PC-9 (cell line): ENCODE results near the gene TRIM61.

Source experiments
- CTCF ChIP-seq: fragments of 200-600 bp; sonication (generic); conservative IDR thresholded peaks from 2 replicates; pipeline ENCODE4 v1.6.1; 2017; ENCODE audit warnings: mixed run types, antibody characterized with exemption, mild to moderate bottlenecking, moderate library complexity
- EZH2 ChIP-seq: fragments of 200-600 bp; sonication (generic); IDR thresholded peaks from 2 replicates; pipeline ENCODE4 v1.8.0; 2017; ENCODE audit warnings: antibody characterized with exemption, low read depth

GRCh38 chr4:164956766-164957643 is 20.5 kb downstream of the TRIM61 start:
- TF ChIP-seq CTCF (no peak), EZH2 (no peak)
